Activated CD8-positive, alpha-beta T cell treated with anti-CD3 and anti-CD28 coated beads, Interleukin-2, amount 10 ng/mL, durations not matched to agents 7 days and 5 days (primary cell): Measurements from ENCODE around the gene RPL22. TPM values are rescaled to one million over a fixed set of nuclear protein-coding genes. Genes with fewer than 3 reads are reported as not detected.

Experiments
- ATAC-seq: fragments of 150-1000 bp; cut with Tn5 transposase; one replicate; pipeline ENCODE4 v1.10.0; 2021; ENCODE audit warnings: moderate library complexity
- CTCF ChIA-PET: fragments of 350-600 bp; sonication (Branson Sonifier 250); formaldehyde crosslinking; loops from one replicate; lab custom pipeline; 2021; ENCODE audit warnings: antibody characterized with exemption; lab: Charles Lee
- POLR2A ChIA-PET: fragments of 350-600 bp; sonication (Branson Sonifier 250); formaldehyde crosslinking; loops from one replicate; lab custom pipeline; 2021; ENCODE audit warnings: antibody characterized with exemption; lab: Charles Lee
- DNase-seq: peaks from one replicate; pipeline ENCODE4 v3.0.0-alpha.2; 2020
- H3K27ac Mint-ChIP-seq: one replicate; pipeline ENCODE4 v1.8.0; 2021; ENCODE audit warnings: mild to moderate bottlenecking, mixed read lengths
- H3K27me3 Mint-ChIP-seq: one replicate; pipeline ENCODE4 v1.8.0; 2021; ENCODE audit warnings: low read depth, mixed read lengths
- H3K36me3 Mint-ChIP-seq: one replicate; pipeline ENCODE4 v1.8.0; 2021; ENCODE audit warnings: low read depth, mixed read lengths
- H3K4me1 Mint-ChIP-seq: one replicate; pipeline ENCODE4 v1.8.0; 2021; ENCODE audit warnings: low read depth, mixed read lengths
- H3K4me3 Mint-ChIP-seq: one replicate; pipeline ENCODE4 v1.8.0; 2021; ENCODE audit warnings: mild to moderate bottlenecking, mixed read lengths
- H3K9me3 Mint-ChIP-seq: one replicate; pipeline ENCODE4 v1.8.0; 2022; ENCODE audit warnings: mixed read lengths; ENCODE audit not compliant: insufficient read depth
- total RNA-seq, 2 experiments: library from RNA; stranded (reverse); gene quantifications; one replicate each; pipeline ENCODE4 v1.2.3, GENCODE V29; 2021

The RPL22 gene
- total RNA-seq, 2 experiments from 2014 or later, result 304 to 325 TPM

DNA sequence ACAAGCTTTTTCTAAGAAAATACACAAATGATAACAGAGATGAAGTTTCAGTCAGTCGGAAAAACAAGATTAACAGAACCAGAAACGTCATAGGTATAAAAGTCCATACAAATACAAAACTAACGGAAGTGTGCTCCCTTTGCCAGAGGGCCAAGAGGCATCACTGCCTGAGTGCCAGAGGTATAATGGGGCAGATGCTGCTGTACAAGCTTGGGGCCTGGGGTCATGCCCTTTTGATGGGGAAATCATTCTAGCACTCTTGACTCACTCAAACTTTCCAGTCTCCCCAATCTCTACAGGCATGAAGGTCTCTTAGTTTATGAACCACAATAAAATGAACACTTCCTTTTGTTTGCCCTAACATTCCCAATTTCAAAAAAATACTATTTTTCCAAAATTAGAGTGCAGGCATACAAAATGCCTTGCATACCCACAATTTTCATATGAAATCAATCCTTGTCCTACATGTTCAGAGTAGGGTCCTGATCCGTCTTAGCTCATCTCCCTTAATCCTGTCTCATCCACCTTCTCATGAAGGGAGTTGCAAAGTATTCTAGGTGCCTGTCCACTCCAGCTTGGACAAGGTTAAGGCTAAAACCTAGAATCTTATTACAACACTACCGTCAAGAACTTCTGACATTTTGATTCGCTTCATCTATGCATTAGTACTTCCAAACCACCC, 1.5 kb downstream of the RPL22 start:
- H3K27ac Mint-ChIP-seq, result peak overlapping the region; percentile 70
- H3K36me3 Mint-ChIP-seq, result peaks cover 37% of the 10 kb centered on the region
- H3K9me3 Mint-ChIP-seq, result no peaks in the 10 kb centered on the region
- no peaks in the 10 kb centered on the region for H3K27me3 Mint-ChIP-seq
- ATAC-seq (no peak), DNase-seq (no peak)
- H3K4me3 Mint-ChIP-seq, result peak overlapping the region; percentile 82
- H3K4me1 Mint-ChIP-seq, result peaks cover 41% of the 10 kb centered on the region
- ChIA-PET CTCF (interaction anchor here (0.6 to 3.6 kb wide), 4 partner anchors 12 to 963 kb away, joined by 3 to 13 read pairs (median 6); no protein-coding TSS in a partner anchor), POLR2A (no interaction called here)

GRCh38 chr1:6191968-6192367, 7.4 kb downstream of the RPL22 start:
- peaks cover 46% of the 10 kb centered on the region for H3K36me3 Mint-ChIP-seq
- no peaks in the 10 kb centered on the region for H3K9me3 Mint-ChIP-seq
- no peak overlapping the region for H3K27ac Mint-ChIP-seq
- H3K27me3 Mint-ChIP-seq, result no peaks in the 10 kb centered on the region
- no peak for DNase-seq
- no peak for ATAC-seq
- ChIA-PET POLR2A (interaction anchor here (0.6 to 0.9 kb wide), 2 partner anchors 14 to 204 kb away, joined by 3 to 4 read pairs; no protein-coding TSS in a partner anchor), CTCF (interaction anchor here (1.5 kb wide), 1 partner anchor 14 kb away, joined by 3 read pairs; the partner anchor contains the start of gene RNF207)
- H3K4me1 Mint-ChIP-seq, result peaks cover 17% of the 10 kb centered on the region
- H3K4me3 Mint-ChIP-seq, result no peak overlapping the region

DNA sequence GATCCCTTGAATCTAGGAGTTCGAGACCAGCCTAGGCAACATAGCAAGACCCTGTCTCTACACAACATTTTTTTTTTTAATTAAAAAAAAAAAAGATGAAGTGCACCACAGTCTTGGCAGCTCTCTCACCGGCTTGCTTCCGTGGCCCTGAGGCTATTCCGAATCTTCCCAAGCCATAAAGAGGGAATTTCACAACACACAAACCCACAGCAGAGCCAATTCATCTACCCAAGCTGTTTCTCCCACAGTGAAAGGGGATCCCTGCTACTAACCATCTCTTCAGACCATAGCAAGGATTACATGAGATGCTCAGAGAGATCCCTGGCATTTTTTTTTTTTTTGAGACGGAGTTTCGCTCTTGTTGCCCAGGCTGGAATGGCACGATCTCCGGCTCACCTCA, 10.9 kb downstream of the RPL22 start:
- Mint-ChIP-seq H3K4me1 (peaks cover 12% of the 10 kb centered on the region), H3K9me3 (no peaks in the 10 kb centered on the region), H3K27me3 (no peaks in the 10 kb centered on the region), H3K4me3 (no peak overlapping the region), H3K27ac (no peak overlapping the region), H3K36me3 (peaks cover 48% of the 10 kb centered on the region)
- ATAC-seq, result no peak
- DNase-seq, result no peak
- POLR2A ChIA-PET, result interaction anchor here (0.6 kb wide), 1 partner anchor 11 kb away, joined by 3 read pairs; no protein-coding TSS in a partner anchor
- CTCF ChIA-PET, result no interaction called here

DNA sequence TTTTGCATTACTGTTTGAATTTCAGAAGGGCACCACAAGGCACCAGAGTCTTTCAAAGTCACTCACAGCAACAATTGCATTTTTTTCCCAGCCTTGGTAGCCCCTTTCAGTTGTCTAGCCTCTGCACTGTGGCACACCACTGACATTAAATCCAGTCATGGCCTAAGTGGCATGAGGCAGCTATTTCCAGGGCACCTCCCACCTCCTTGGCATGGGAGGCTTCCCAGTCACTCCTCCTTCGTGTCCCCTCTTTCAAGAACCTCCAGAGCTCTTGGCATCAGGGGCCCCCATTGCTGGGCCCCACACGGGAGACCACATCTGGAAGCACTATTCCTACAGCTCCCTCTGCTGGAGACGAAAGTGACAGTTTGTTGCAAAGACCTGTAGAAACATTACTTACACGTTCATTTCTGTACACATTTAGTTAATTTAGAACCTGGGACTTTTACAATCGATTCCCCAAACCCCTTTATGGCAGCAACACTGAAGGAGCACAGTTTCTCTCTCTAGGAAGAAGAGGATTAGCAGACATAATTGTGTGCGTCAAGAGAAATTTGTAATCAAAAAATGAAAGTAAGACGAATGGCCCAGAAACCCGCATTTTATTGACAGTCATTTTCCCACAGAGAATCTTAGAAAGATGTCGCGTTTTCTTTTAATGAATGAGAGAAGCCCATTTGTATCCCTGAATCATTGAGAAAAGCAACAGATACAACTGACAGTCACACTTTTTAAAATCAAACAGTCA, 13.6 kb downstream of the RPL22 start:
- Mint-ChIP-seq H3K27ac (no peak overlapping the region), H3K9me3 (no peaks in the 10 kb centered on the region), H3K4me3 (no peak overlapping the region), H3K27me3 (peaks cover 17% of the 10 kb centered on the region), H3K4me1 (peaks cover 17% of the 10 kb centered on the region), H3K36me3 (peaks cover 40% of the 10 kb centered on the region)
- CTCF ChIA-PET, result interaction anchor here (0.6 to 1.6 kb wide), 11 partner anchors 8 to 256 kb away, joined by 3 to 13 read pairs (median 3); partner anchors contain the start of genes ACOT7, RNF207 and RPL22
- POLR2A ChIA-PET, result interaction anchor here (0.8 kb wide), 1 partner anchor 19 kb away, joined by 3 read pairs; no protein-coding TSS in a partner anchor
- DNase-seq, result peak; percentile 45
- ATAC-seq, result no peak

GRCh38 chr1:6185151-6185550, 14.2 kb downstream of the RPL22 start:
- Mint-ChIP-seq H3K27me3 (peaks cover 19% of the 10 kb centered on the region), H3K36me3 (peaks cover 35% of the 10 kb centered on the region), H3K4me1 (peaks cover 20% of the 10 kb centered on the region), H3K4me3 (no peak overlapping the region), H3K27ac (no peak overlapping the region), H3K9me3 (no peaks in the 10 kb centered on the region)
- ChIA-PET CTCF (interaction anchor here (0.6 to 1.6 kb wide), 11 partner anchors 9 to 257 kb away, joined by 3 to 13 read pairs (median 3); partner anchors contain the start of genes ACOT7, RNF207 and RPL22), POLR2A (interaction anchor here (0.8 kb wide), 1 partner anchor 20 kb away, joined by 3 read pairs; no protein-coding TSS in a partner anchor)
- ATAC-seq, result no peak
- no peak for DNase-seq

- DNase-seq (no peak), ATAC-seq (no peak)
- Mint-ChIP-seq H3K4me1 (peaks cover 16% of the 10 kb centered on the region), H3K27me3 (peaks cover 19% of the 10 kb centered on the region), H3K4me3 (no peak overlapping the region), H3K27ac (peak overlapping the region; percentile 8), H3K9me3 (no peaks in the 10 kb centered on the region), H3K36me3 (peaks cover 31% of the 10 kb centered on the region)
- ChIA-PET CTCF (interaction anchor here (1.4 to 1.6 kb wide), 2 partner anchors 22 to 142 kb away, joined by 3 read pairs; partner anchors contain the start of gene RNF207), POLR2A (no interaction called here)
These were observed 15.2 kb downstream of the RPL22 start for GRCh38 chr1:6184083-6184783.

GRCh38 chr1:6183520-6183989, 15.8 kb downstream of the RPL22 start:
- Mint-ChIP-seq H3K4me1 (peaks cover 16% of the 10 kb centered on the region), H3K27me3 (peaks cover 25% of the 10 kb centered on the region), H3K36me3 (peaks cover 27% of the 10 kb centered on the region), H3K27ac (peak overlapping the region; percentile 8), H3K4me3 (no peak overlapping the region), H3K9me3 (no peaks in the 10 kb centered on the region)
- ChIA-PET POLR2A (no interaction called here), CTCF (interaction anchor here (1.4 kb wide), 1 partner anchor 142 kb away, joined by 3 read pairs; no protein-coding TSS in a partner anchor)
- ATAC-seq (no peak), DNase-seq (no peak)

GRCh38 chr1:6181347-6181770, 18.0 kb downstream of the RPL22 start:
- peaks cover 35% of the 10 kb centered on the region for H3K27me3 Mint-ChIP-seq
- H3K4me1 Mint-ChIP-seq, result peaks cover 16% of the 10 kb centered on the region
- POLR2A ChIA-PET, result no interaction called here
- CTCF ChIA-PET, result no interaction called here
- DNase-seq (no peak), ATAC-seq (no peak)
- no peak overlapping the region for H3K4me3 Mint-ChIP-seq
- no peaks in the 10 kb centered on the region for H3K9me3 Mint-ChIP-seq
- H3K36me3 Mint-ChIP-seq, result peaks cover 19% of the 10 kb centered on the region
- no peak overlapping the region for H3K27ac Mint-ChIP-seq

DNA sequence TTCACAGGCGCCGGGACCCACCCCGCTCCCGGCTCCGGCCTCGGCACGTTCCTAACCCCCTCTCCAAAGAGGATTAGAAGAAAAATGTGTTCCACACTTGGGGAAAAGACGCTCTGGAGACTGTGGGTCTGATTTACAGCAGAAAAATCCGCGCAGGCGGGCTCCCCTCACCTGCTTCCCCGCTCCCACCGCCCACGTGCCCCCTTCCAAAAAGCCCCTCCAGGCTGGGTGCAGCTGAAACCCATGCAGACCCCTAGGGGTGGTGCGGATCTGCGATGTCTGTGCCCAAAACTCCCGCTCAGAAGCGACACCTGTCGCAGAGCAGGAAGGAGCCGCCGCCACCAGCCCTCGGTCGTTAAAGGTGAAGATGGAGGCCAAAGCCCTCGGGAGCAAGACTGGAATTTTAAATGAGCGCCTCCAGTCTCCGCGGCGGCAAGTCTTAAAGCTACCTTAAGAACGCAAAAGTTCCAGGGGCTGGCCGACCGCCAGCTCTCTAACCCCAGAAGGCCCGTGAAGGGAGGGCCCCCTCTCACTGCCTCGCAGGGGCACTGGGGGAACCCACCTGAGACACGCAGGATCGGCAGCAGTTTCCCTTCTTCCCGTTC, 18.6 kb downstream of the RPL22 start:
- Mint-ChIP-seq H3K36me3 (peaks cover 15% of the 10 kb centered on the region), H3K9me3 (no peaks in the 10 kb centered on the region), H3K4me3 (no peak overlapping the region), H3K27ac (no peak overlapping the region), H3K4me1 (peaks cover 13% of the 10 kb centered on the region), H3K27me3 (peaks cover 35% of the 10 kb centered on the region)
- POLR2A ChIA-PET, result no interaction called here
- DNase-seq (no peak), ATAC-seq (no peak)
- CTCF ChIA-PET, result no interaction called here

GRCh38 chr1:6180268-6180706, 19.1 kb downstream of the RPL22 start, which contains the start of gene CHD5:
Gene CHD5, minus strand, starts transcription at chr1:6180321. Its CDS starts 298 bp downstream, at chr1:6180023.
- no peaks in the 10 kb centered on the region for H3K9me3 Mint-ChIP-seq
- peaks cover 11% of the 10 kb centered on the region for H3K4me1 Mint-ChIP-seq
- ChIA-PET CTCF (no interaction called here), POLR2A (no interaction called here)
- H3K4me3 Mint-ChIP-seq, result no peak within 1 kb of the TSS
- peaks cover 35% of the 10 kb centered on the region for H3K27me3 Mint-ChIP-seq
- DNase-seq (no peak), ATAC-seq (no peak)
- no peak within 1 kb of the TSS for H3K27ac Mint-ChIP-seq
- H3K36me3 Mint-ChIP-seq, result peaks cover 12% of the 10 kb centered on the region
